Activated T-helper 2 cell treated with anti-CD3 and anti-CD28 coated beads, Interferon-gamma antibody, Interleukin-2, Interleukin-4, amounts not matched to agents 10 μg/mL and 5 μg/mL and 100 μg/mL, durations not matched to agents 14 hours and 24 hours and 36 hours (primary cell): ENCODE measurements around the gene LAMB2. TPM values are rescaled to one million over a fixed set of nuclear protein-coding genes. Genes with fewer than 3 reads are reported as not detected.

Source experiments
- DNase-seq: peaks from one replicate; pipeline ENCODE4 v3.0.0; 2021; ENCODE audit warnings: low spot score
- H3K27ac Mint-ChIP-seq: one replicate; pipeline ENCODE4 v1.8.0; 2021; ENCODE audit warnings: mixed read lengths
- H3K27me3 Mint-ChIP-seq: one replicate; pipeline ENCODE4 v1.8.0; 2021; ENCODE audit warnings: low read depth, mixed read lengths
- H3K36me3 Mint-ChIP-seq: one replicate; pipeline ENCODE4 v1.8.0; 2021; ENCODE audit warnings: low read depth, mixed read lengths
- H3K4me1 Mint-ChIP-seq: one replicate; pipeline ENCODE4 v1.8.0; 2021; ENCODE audit warnings: low read depth, mixed read lengths
- H3K4me3 Mint-ChIP-seq: one replicate; pipeline ENCODE4 v1.8.0; 2021; ENCODE audit warnings: low read depth, mild to moderate bottlenecking, moderate library complexity, mixed read lengths
- H3K9me3 Mint-ChIP-seq: one replicate; pipeline ENCODE4 v1.8.0; 2021; ENCODE audit warnings: mixed read lengths
- intact Hi-C: fragments of 100-400 bp; cut with micrococcal nuclease; formaldehyde crosslinking; loops from one replicate; pipeline ENCODE4 v1.15.1; 2023
- total RNA-seq: library from RNA; stranded (reverse); gene quantifications from 2 replicates; pipeline ENCODE4 v1.2.3, GENCODE V29; 2022

Gene LAMB2
- total RNA-seq, 1 donor from 2014 or later, result 0.34 TPM

GRCh38 chr3:49076116-49076515 lies 56.7 kb downstream of the LAMB2 start:
- Mint-ChIP-seq H3K9me3 (no peaks in the 10 kb centered on the region), H3K27ac (no peak overlapping the region), H3K4me1 (peaks cover 4% of the 10 kb centered on the region), H3K36me3 (peaks cover 58% of the 10 kb centered on the region), H3K27me3 (no peaks in the 10 kb centered on the region), H3K4me3 (no peak overlapping the region)
- intact Hi-C loops, result no loop called here
- no peak for DNase-seq

Other genes with a start within 250 kb of the LAMB2 start
- 16.2 and 19.0 TPM in 2 replicates for gene SLC25A20, start 234.2 kb downstream of the LAMB2 start, total RNA-seq
- gene ARIH2, start 214.2 kb downstream of the LAMB2 start, total RNA-seq, result 156 and 163 TPM in 2 replicates
- gene P4HTM, start 142.8 kb downstream of the LAMB2 start, total RNA-seq, result 37.8 and 39.1 TPM in 2 replicates
- 161 and 167 TPM in 2 replicates for gene WDR6, start 125.7 kb downstream of the LAMB2 start, total RNA-seq
- gene DALRD3, start 114.5 kb downstream of the LAMB2 start, total RNA-seq, result 30.4 and 30.5 TPM in 2 replicates
- 118 and 120 TPM in 2 replicates for gene NDUFAF3, start 110.9 kb downstream of the LAMB2 start, total RNA-seq
- 412 and 416 TPM in 2 replicates for gene IMPDH2, start 103.7 kb downstream of the LAMB2 start, total RNA-seq
- 145 and 164 TPM in 2 replicates for gene QRICH1, start 39.0 kb downstream of the LAMB2 start, total RNA-seq
- 209 and 226 TPM in 2 replicates for gene QARS1, start 28.3 kb downstream of the LAMB2 start, total RNA-seq
- gene USP19, start 12.2 kb downstream of the LAMB2 start, total RNA-seq, result 47.9 and 54.8 TPM in 2 replicates
- 24.4 and 24.9 TPM in 2 replicates for gene CCDC71, start 33.3 kb upstream of the LAMB2 start, total RNA-seq
- gene KLHDC8B, start 38.5 kb upstream of the LAMB2 start, total RNA-seq, result 2.5 and 2.6 TPM in 2 replicates
- 7.7 and 7.8 TPM in 2 replicates for gene C3orf62, start 144.2 kb upstream of the LAMB2 start, total RNA-seq
- gene USP4, start 207.0 kb upstream of the LAMB2 start, total RNA-seq, result 78.6 and 82.7 TPM in 2 replicates
- 168 and 173 TPM in 2 replicates for gene GPX1, start 225.3 kb upstream of the LAMB2 start, total RNA-seq